ENCODE data around the gene GALNT12. TPM values are rescaled to one million over a fixed set of nuclear protein-coding genes. Genes with fewer than 3 reads are reported as not detected.

Gene GALNT12
- total RNA-seq, 5 donors from 2014 or later (not counting 1 experiment from before 2014, with no cell fraction given): 9.5 to 11.7 (median 11.6) TPM

- POLR2A ChIA-PET: no interaction called here
- H3K27ac ChIP-seq (ENCODE audit: low read length): no peak overlapping the region
- Mint-ChIP-seq H3K36me3 (no peaks in the 10 kb centered on the region), H3K4me1 (peaks cover 19 to 28% (median 23%) of the 10 kb centered on the region in 3 donors), H3K27ac (no peak overlapping the region), H3K27me3 (no peaks in the 10 kb centered on the region), H3K4me3 (no peak overlapping the region), H3K9me3 (no peaks in the 10 kb centered on the region)
- peaks cover 7 to 8% of the 10 kb centered on the region in 2 donors for H3K36me3 ChIP-seq (ENCODE audit: control insufficient read depth in 2 of 2, extremely low read depth in 1 of 2, insufficient read depth in 1 of 2, low read length in 1 of 2)
- H3K9me3 ChIP-seq: no peaks in the 10 kb centered on the region
- ATAC-seq (replicated peaks in 1 of 4): no peak
- H3K4me1 ChIP-seq (ENCODE audit: control insufficient read depth in 1 of 2, extremely low read depth in 1 of 2, insufficient read depth in 2 of 2, low read length in 2 of 2): peaks cover 0 to 9% of the 10 kb centered on the region in 2 experiments
- CTCF ChIA-PET: interaction anchor here in 1 of 2 donors (0.7 kb wide), 1 partner anchor 407 kb away, joined by 4 read pairs; no protein-coding TSS in a partner anchor
- WGBS (ENCODE audit: insufficient coverage): 98% methylated on average over 5 of the region's 5 CpGs
- H3K27me3 ChIP-seq (replicated peaks in 1 of 2; ENCODE audit: control insufficient read depth in 2 of 2, extremely low read depth in 1 of 2, insufficient read depth in 2 of 2, low read length in 1 of 2): no peaks in the 10 kb centered on the region
- DNase-seq: no peak
- no peak overlapping the region for H3K4me3 ChIP-seq (ENCODE audit: control insufficient read depth in 1 of 2, extremely low read depth in 1 of 2, low read length in 1 of 2)
These were observed 17.9 kb upstream of the GALNT12 start for GRCh38 chr9:98789483-98790133.

DNA sequence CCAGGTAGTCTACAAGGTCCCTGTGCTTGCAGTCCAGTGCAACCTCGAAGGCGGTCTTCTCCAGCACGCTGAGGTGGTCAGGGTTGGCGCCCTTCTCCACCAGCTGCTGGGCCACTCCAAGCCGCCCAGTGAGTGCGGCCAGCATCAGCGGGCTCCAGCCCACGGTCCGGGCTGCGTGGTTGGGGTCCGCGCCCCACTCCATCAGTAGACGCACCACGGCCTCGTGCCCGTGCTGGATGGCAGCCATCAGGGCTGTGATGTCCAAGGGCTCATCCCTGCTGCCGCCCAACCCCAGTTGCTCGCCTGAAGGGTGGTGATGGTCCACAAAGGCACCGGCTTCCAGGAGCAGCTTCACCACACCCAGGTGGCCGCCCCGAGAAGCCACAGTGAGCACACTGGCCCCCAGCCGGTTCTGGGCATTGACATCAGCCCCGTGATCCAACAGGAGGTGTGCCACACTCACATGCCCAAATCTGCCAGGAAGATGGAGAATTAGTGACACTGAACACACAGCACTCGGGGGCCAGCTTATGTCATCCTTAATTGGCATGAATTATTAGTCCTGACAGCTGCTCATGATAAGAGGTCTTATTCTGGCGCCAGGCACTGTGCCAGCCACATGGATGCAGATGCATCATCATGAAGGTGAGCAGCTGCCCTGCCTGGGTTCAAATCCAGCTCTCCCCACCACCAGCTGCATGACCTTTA, 17.2 kb upstream of the GALNT12 start:
- no peak overlapping the region for H3K4me3 ChIP-seq (ENCODE audit: control insufficient read depth in 1 of 2, extremely low read depth in 1 of 2, low read length in 1 of 2)
- H3K36me3 ChIP-seq (ENCODE audit: control insufficient read depth in 2 of 2, extremely low read depth in 1 of 2, insufficient read depth in 1 of 2, low read length in 1 of 2): peaks cover 7 to 8% of the 10 kb centered on the region in 2 donors
- H3K36me3 Mint-ChIP-seq: no peaks in the 10 kb centered on the region
- ATAC-seq (replicated peaks in 1 of 4) (no peak), DNase-seq (no peak)
- H3K9me3 Mint-ChIP-seq: no peaks in the 10 kb centered on the region
- H3K27ac Mint-ChIP-seq: no peak overlapping the region
- H3K27me3 ChIP-seq (replicated peaks in 1 of 2; ENCODE audit: control insufficient read depth in 2 of 2, extremely low read depth in 1 of 2, insufficient read depth in 2 of 2, low read length in 1 of 2): no peaks in the 10 kb centered on the region
- 97% methylated on average over 24 of the region's 25 CpGs for WGBS (ENCODE audit: insufficient coverage)
- no peaks in the 10 kb centered on the region for H3K9me3 ChIP-seq
- POLR2A ChIA-PET: no interaction called here
- CTCF ChIA-PET: no interaction called here
- H3K4me3 Mint-ChIP-seq: no peak overlapping the region
- no peaks in the 10 kb centered on the region for H3K27me3 Mint-ChIP-seq
- no peak overlapping the region for H3K27ac ChIP-seq (ENCODE audit: low read length)
- peaks cover 1 to 15% of the 10 kb centered on the region in 2 experiments for H3K4me1 ChIP-seq (ENCODE audit: control insufficient read depth in 1 of 2, extremely low read depth in 1 of 2, insufficient read depth in 2 of 2, low read length in 2 of 2)
- H3K4me1 Mint-ChIP-seq: peaks cover 26 to 35% (median 30%) of the 10 kb centered on the region in 3 donors

DNA sequence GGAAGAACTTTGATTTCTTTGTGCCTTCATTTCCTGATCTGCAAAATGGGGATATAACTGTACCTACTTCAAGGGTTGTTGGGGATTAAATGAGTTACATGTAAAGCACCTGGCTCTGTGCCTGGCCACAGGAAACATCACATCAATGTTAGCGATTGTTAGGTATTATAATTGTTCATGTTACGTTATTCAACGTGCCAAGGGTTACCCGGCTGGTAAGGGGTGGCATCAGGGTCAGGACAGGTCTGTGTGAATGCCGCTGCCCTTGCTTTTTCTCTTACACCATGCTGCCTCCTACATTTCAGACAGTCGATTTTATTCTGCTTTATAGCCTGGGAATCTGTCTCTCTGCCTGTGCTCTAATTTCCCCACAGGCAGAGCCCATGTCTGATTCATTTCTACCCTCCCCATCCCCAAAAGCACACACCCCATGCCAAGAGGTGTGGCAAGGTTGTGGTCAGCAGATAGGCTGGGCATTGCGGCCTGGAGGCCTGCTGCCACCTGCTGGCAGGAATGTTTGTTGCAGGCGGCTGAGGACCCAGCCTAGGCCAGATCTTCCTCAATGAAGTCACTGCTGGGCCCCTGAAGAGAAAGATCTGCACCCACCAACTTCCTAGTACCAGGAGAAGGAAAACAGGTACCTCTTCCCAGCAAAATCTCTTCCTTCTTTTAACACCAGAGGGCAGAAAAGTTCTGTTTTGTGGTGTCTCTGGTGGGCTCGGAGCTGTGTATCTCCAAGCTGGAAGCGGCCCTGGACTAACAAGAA, 16.4 kb upstream of the GALNT12 start:
- POLR2A ChIA-PET: no interaction called here
- H3K4me3 ChIP-seq (ENCODE audit: control insufficient read depth in 1 of 2, extremely low read depth in 1 of 2, low read length in 1 of 2): no peak overlapping the region
- H3K4me3 Mint-ChIP-seq: no peak overlapping the region

DNA sequence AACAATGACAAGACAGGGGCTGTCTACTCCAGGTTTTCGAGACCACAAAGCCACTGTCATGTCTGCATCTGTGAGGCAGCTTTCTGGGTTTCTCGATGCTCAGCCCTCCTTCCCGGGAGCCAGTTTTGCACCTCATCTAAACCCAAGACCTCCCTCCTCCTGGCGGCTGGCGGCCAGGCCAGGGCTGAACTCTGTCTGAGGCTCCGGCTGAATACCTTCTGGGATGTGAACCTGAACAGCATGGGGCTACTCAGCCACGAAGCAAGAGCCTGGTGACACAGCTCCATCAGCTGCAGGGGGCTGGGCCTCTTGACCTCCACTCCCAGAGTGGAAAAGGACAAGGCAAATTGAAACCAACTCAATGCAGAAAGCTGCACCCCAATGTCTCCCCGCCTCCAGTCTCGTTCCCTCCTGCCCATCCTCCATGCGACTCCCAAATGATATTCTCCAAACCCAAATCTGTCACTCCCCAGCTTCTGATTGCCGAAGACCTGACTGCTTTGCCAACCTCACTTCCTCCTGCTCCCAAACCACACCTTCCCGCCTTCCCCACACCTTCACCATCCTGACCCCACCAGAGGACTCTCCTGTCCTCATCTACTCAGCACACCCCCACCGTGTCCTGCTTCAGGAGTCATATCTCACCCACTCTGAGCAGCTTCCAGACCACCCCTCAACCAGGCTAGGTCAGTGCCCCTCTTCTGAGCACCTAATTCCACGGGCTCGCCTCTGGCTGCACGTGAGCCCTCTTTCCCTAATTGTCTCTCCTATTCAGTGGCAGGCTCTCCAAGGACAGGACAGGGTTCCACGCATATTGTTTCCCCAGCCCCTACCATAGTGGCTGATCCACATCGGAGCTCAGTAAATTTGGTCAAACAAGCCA, 15.6 kb upstream of the GALNT12 start:
- ATAC-seq (replicated peaks in 1 of 4): no peak
- H3K36me3 Mint-ChIP-seq: no peaks in the 10 kb centered on the region
- Histone ChIP-seq H3K27ac (ENCODE audit: low read length) (no peak overlapping the region), H3K36me3 (ENCODE audit: control insufficient read depth in 2 of 2, extremely low read depth in 1 of 2, insufficient read depth in 1 of 2, low read length in 1 of 2) (peaks cover 7 to 8% of the 10 kb centered on the region in 2 donors), H3K4me1 (ENCODE audit: control insufficient read depth in 1 of 2, extremely low read depth in 1 of 2, insufficient read depth in 2 of 2, low read length in 2 of 2) (peaks cover 2 to 24% of the 10 kb centered on the region in 2 experiments), H3K27me3 (replicated peaks in 1 of 2; ENCODE audit: control insufficient read depth in 2 of 2, extremely low read depth in 1 of 2, insufficient read depth in 2 of 2, low read length in 1 of 2) (no peaks in the 10 kb centered on the region), H3K4me3 (ENCODE audit: control insufficient read depth in 1 of 2, extremely low read depth in 1 of 2, low read length in 1 of 2) (no peak overlapping the region), H3K9me3 (no peaks in the 10 kb centered on the region)
- peaks cover 31 to 42% (median 37%) of the 10 kb centered on the region in 3 donors for H3K4me1 Mint-ChIP-seq
- no peak overlapping the region for H3K27ac Mint-ChIP-seq
- POLR2A ChIA-PET: no interaction called here
- no peaks in the 10 kb centered on the region for H3K27me3 Mint-ChIP-seq
- WGBS (ENCODE audit: insufficient coverage): 80% methylated on average over 15 of the region's 18 CpGs
- no peak overlapping the region for H3K4me3 Mint-ChIP-seq
- DNase-seq: no peak
- no peaks in the 10 kb centered on the region for H3K9me3 Mint-ChIP-seq
- CTCF ChIA-PET: interaction anchor here (0.6 kb wide), 2 partner anchors 62 to 125 kb away, joined by 3 read pairs; no protein-coding TSS in a partner anchor

More for the DNA sequence above, 16.4 kb upstream of the GALNT12 start:
- CTCF ChIA-PET: no interaction called here
- H3K4me1 ChIP-seq (ENCODE audit: control insufficient read depth in 1 of 2, extremely low read depth in 1 of 2, insufficient read depth in 2 of 2, low read length in 2 of 2): peaks cover 2 to 21% of the 10 kb centered on the region in 2 experiments
- H3K27me3 ChIP-seq (replicated peaks in 1 of 2; ENCODE audit: control insufficient read depth in 2 of 2, extremely low read depth in 1 of 2, insufficient read depth in 2 of 2, low read length in 1 of 2): no peaks in the 10 kb centered on the region
- Mint-ChIP-seq H3K4me1 (peaks cover 31 to 40% (median 35%) of the 10 kb centered on the region in 3 donors), H3K27ac (no peak overlapping the region), H3K9me3 (no peaks in the 10 kb centered on the region), H3K27me3 (no peaks in the 10 kb centered on the region), H3K36me3 (no peaks in the 10 kb centered on the region)
- H3K36me3 ChIP-seq (ENCODE audit: control insufficient read depth in 2 of 2, extremely low read depth in 1 of 2, insufficient read depth in 1 of 2, low read length in 1 of 2): peaks cover 7 to 8% of the 10 kb centered on the region in 2 donors
- DNase-seq: peak in 28 of 35 experiments; percentile 14 to 71 (median 37)
- no peak overlapping the region for H3K27ac ChIP-seq (ENCODE audit: low read length)
- 62% methylated on average over 5 of the region's 10 CpGs for WGBS (ENCODE audit: insufficient coverage)
- peak; percentile 45 to 71 (median 55) for ATAC-seq (replicated peaks in 1 of 4)
- H3K9me3 ChIP-seq: no peaks in the 10 kb centered on the region

GRCh38 chr9:98793031-98793430, 14.4 kb upstream of the GALNT12 start:
- no peak overlapping the region for H3K27ac ChIP-seq (ENCODE audit: low read length)
- no peak overlapping the region for H3K4me3 ChIP-seq (ENCODE audit: control insufficient read depth in 1 of 2, extremely low read depth in 1 of 2, low read length in 1 of 2)
- ChIA-PET POLR2A (no interaction called here), CTCF (interaction anchor here in 1 of 2 donors (0.6 kb wide), 1 partner anchor 16 kb away, joined by 3 read pairs; no protein-coding TSS in a partner anchor)
- no peak overlapping the region for H3K4me3 Mint-ChIP-seq
- peaks cover 0 to under 1% (median under 1%) of the 10 kb centered on the region in 3 donors for H3K9me3 Mint-ChIP-seq
- H3K4me1 Mint-ChIP-seq: peaks cover 36 to 52% (median 45%) of the 10 kb centered on the region in 3 donors
- peaks cover 4 to 7% of the 10 kb centered on the region in 2 donors for H3K36me3 ChIP-seq (ENCODE audit: control insufficient read depth in 2 of 2, extremely low read depth in 1 of 2, insufficient read depth in 1 of 2, low read length in 1 of 2)
- H3K27me3 ChIP-seq (replicated peaks in 1 of 2; ENCODE audit: control insufficient read depth in 2 of 2, extremely low read depth in 1 of 2, insufficient read depth in 2 of 2, low read length in 1 of 2): no peaks in the 10 kb centered on the region
- no peaks in the 10 kb centered on the region for H3K9me3 ChIP-seq
- whole genome bisulfite sequencing (ENCODE audit: insufficient coverage): no CpG with 5 or more reads among the region's 2 CpGs
- DNase-seq: no peak
- no peak overlapping the region for H3K27ac Mint-ChIP-seq
- no peak for ATAC-seq (replicated peaks in 1 of 4)
- H3K36me3 Mint-ChIP-seq: no peaks in the 10 kb centered on the region
- H3K4me1 ChIP-seq (ENCODE audit: control insufficient read depth in 1 of 2, extremely low read depth in 1 of 2, insufficient read depth in 2 of 2, low read length in 2 of 2): peaks cover 2 to 28% of the 10 kb centered on the region in 2 experiments
- H3K27me3 Mint-ChIP-seq: no peaks in the 10 kb centered on the region
